KMS-11 (cell line): ENCODE data around the gene TTC32.

ENCODE experiments used
- H2AFZ ChIP-seq: fragments of 200-600 bp; sonication (generic); 2 replicates; pipeline ENCODE4 v1.6.1; 2016; ENCODE audit warnings: antibody characterized with exemption, mixed run types, low read depth
- H3K27ac ChIP-seq: fragments of 200-600 bp; sonication (generic); 2 replicates; pipeline ENCODE4 v1.6.1; 2016; ENCODE audit warnings: mild to moderate bottlenecking, mixed run types
- H3K27me3 ChIP-seq: fragments of 200-600 bp; sonication (generic); 2 replicates; pipeline ENCODE4 v1.6.1; 2017; ENCODE audit warnings: mild to moderate bottlenecking, low read depth, mixed run types, moderate library complexity; ENCODE audit not compliant: insufficient read depth
- H3K36me3 ChIP-seq: fragments of 200-600 bp; sonication (generic); 2 replicates; pipeline ENCODE4 v1.6.1; 2017; ENCODE audit warnings: mild to moderate bottlenecking, mixed run types; ENCODE audit not compliant: insufficient read depth
- H3K4me1 ChIP-seq: fragments of 200-600 bp; sonication (generic); 2 replicates; pipeline ENCODE4 v1.6.1; 2016; ENCODE audit warnings: mild to moderate bottlenecking, low read depth, mixed run types; ENCODE audit not compliant: poor library complexity, severe bottlenecking
- H3K4me2 ChIP-seq: fragments of 200-600 bp; sonication (generic); 2 replicates; pipeline ENCODE4 v1.7.0; 2016; ENCODE audit warnings: mild to moderate bottlenecking, mixed run types
- H3K4me3 ChIP-seq: fragments of 200-600 bp; sonication (generic); IDR thresholded peaks from 2 replicates; pipeline ENCODE4 v1.6.1; 2017; ENCODE audit warnings: low read depth, low read length, mixed read lengths; ENCODE audit not compliant: insufficient read depth
- H3K79me2 ChIP-seq: fragments of 200-600 bp; sonication (generic); 2 replicates; pipeline ENCODE4 v1.6.1; 2016; ENCODE audit warnings: low read depth, mixed run types; ENCODE audit not compliant: insufficient read depth
- H3K9ac ChIP-seq: fragments of 200-600 bp; sonication (generic); 2 replicates; pipeline ENCODE4 v1.6.1; 2016; ENCODE audit warnings: mild to moderate bottlenecking, mixed run types
- H4K20me1 ChIP-seq: fragments of 200-600 bp; sonication (generic); 2 replicates; pipeline ENCODE4 v1.6.1; 2016; ENCODE audit warnings: mild to moderate bottlenecking, mixed run types; ENCODE audit not compliant: insufficient read depth
- CTCF ChIP-seq: fragments of 200-600 bp; sonication (generic); conservative IDR thresholded peaks from 2 replicates; pipeline ENCODE4 v1.6.1; 2017; ENCODE audit warnings: low read depth, mild to moderate bottlenecking, antibody characterized with exemption, low read length, moderate library complexity, mixed read lengths

Gene TTC32

GRCh38 chr2:19875280-19875679 is 26.5 kb downstream of the TTC32 start:
- Histone ChIP-seq H3K4me3 (no peak overlapping the region), H2AFZ (no peak overlapping the region), H3K79me2 (no peaks in the 10 kb centered on the region), H4K20me1 (no peaks in the 10 kb centered on the region), H3K4me2 (no peak overlapping the region), H3K36me3 (no peaks in the 10 kb centered on the region), H3K9ac (no peak overlapping the region), H3K4me1 (no peaks in the 10 kb centered on the region), H3K27me3 (no peaks in the 10 kb centered on the region), H3K27ac (no peak overlapping the region)
- no peak for TF ChIP-seq CTCF

- Histone ChIP-seq H4K20me1 (no peaks in the 10 kb centered on the region), H3K36me3 (no peaks in the 10 kb centered on the region), H3K9ac (no peak overlapping the region), H3K4me3 (no peak overlapping the region), H3K79me2 (no peaks in the 10 kb centered on the region), H3K4me1 (no peaks in the 10 kb centered on the region), H3K4me2 (no peak overlapping the region), H2AFZ (no peak overlapping the region), H3K27ac (no peak overlapping the region), H3K27me3 (no peaks in the 10 kb centered on the region)
- no peak for TF ChIP-seq CTCF
Measured at GRCh38 chr2:19874726-19875125, 27.1 kb downstream of the TTC32 start.

DNA sequence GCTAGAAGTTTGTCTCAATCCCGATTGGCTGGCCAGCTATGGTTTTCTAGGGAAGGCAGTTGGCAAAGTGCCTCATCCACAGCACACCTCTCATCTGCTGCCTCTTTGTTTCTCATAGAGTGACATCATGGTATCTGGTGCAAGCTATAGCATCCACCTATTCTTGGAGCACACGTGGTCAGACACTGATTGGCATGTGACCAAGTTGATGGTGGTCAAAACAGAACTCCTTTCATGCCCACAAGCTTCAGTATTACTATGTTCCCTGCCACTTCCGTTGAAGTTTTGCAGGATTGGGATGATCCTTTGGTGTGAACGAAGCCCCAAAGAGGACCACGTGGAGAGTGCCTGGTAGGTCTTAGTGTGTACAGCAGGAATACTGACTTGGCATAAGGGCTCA is 28.8 kb downstream of the TTC32 start:
- TF ChIP-seq CTCF: no peak
- Histone ChIP-seq H2AFZ (no peak overlapping the region), H3K9ac (no peak overlapping the region), H3K36me3 (no peaks in the 10 kb centered on the region), H3K79me2 (no peaks in the 10 kb centered on the region), H3K27ac (no peak overlapping the region), H4K20me1 (no peaks in the 10 kb centered on the region), H3K4me1 (no peaks in the 10 kb centered on the region), H3K27me3 (no peaks in the 10 kb centered on the region), H3K4me2 (no peak overlapping the region), H3K4me3 (no peak overlapping the region)

GRCh38 chr2:19872302-19872701 is 29.5 kb downstream of the TTC32 start:
- Histone ChIP-seq H3K27ac (no peak overlapping the region), H2AFZ (no peak overlapping the region), H3K4me3 (no peak overlapping the region), H3K79me2 (no peaks in the 10 kb centered on the region), H3K4me1 (no peaks in the 10 kb centered on the region), H3K4me2 (no peak overlapping the region), H3K9ac (no peak overlapping the region), H3K27me3 (no peaks in the 10 kb centered on the region), H4K20me1 (no peaks in the 10 kb centered on the region), H3K36me3 (no peaks in the 10 kb centered on the region)
- no peak for TF ChIP-seq CTCF

- Histone ChIP-seq H3K27ac (no peak overlapping the region), H3K79me2 (no peaks in the 10 kb centered on the region), H3K4me1 (no peaks in the 10 kb centered on the region), H3K27me3 (no peaks in the 10 kb centered on the region), H3K4me2 (no peak overlapping the region), H3K9ac (no peak overlapping the region), H4K20me1 (no peaks in the 10 kb centered on the region), H3K4me3 (no peak overlapping the region), H2AFZ (no peak overlapping the region), H3K36me3 (no peaks in the 10 kb centered on the region)
- TF ChIP-seq CTCF: no peak
Measured at GRCh38 chr2:19871836-19872235, 29.9 kb downstream of the TTC32 start.
